Sigmoid colon (tissue), 4 donors: ENCODE measurements around the gene ST7L.

Experiments
- EP300 ChIP-seq, 4 donors: sonication (generic); formaldehyde crosslinking; IDR thresholded peaks; one replicate each; pipeline ENCODE4 v1.6.1; 2017; ENCODE audit warnings: antibody characterized with exemption in 4 of 4
- POLR2A ChIP-seq, 2 donors: fragments of 450-650 bp; IDR thresholded peaks; one replicate each; pipeline ENCODE4 v1.6.1; 2016; ENCODE audit warnings: antibody characterized with exemption in 2 of 2, mild to moderate bottlenecking in 2 of 2, moderate library complexity in 2 of 2
- POLR2AphosphoS5 ChIP-seq, 4 donors: sonication (generic); formaldehyde crosslinking; IDR thresholded peaks; one replicate each; pipeline ENCODE4 v1.6.1; 2017; ENCODE audit warnings: antibody characterized with exemption in 4 of 4
- TF ChIP-seq, protein P1 (sequence below), 4 experiments: fragments of 450-650 bp in 3 of 4; fragments of 200-600 bp in 1 of 4; IDR thresholded peaks; one replicate each; pipeline ENCODE4 v1.5.1; 2016 to 2019; ENCODE audit warnings: antibody characterized with exemption in 4 of 4, mild to moderate bottlenecking in 3 of 4, moderate library complexity in 2 of 4

DNA sequence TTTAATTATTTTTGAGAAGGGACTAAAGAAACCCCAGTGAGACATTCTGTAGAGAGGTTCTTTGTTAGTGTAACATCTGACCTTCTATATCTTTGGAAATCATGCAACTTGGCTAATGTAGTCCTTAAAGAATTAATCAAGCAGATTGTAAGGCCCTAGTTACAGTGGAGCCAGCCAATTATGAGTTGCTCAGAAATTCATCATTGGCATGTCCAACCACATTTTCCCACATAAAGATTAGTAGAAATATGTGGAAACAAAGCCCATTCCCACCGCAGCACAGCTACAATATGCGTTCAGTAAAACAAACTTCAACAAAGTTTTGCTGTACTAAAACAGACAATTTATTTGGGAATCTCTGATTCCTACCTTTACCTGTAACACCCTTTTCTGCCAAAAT is 82.4 kb downstream of the ST7L start:
- no peak for TF ChIP-seq POLR2AphosphoS5 (IDR thresholded peaks at IDR 0.05)
- TF ChIP-seq, protein P1, sequence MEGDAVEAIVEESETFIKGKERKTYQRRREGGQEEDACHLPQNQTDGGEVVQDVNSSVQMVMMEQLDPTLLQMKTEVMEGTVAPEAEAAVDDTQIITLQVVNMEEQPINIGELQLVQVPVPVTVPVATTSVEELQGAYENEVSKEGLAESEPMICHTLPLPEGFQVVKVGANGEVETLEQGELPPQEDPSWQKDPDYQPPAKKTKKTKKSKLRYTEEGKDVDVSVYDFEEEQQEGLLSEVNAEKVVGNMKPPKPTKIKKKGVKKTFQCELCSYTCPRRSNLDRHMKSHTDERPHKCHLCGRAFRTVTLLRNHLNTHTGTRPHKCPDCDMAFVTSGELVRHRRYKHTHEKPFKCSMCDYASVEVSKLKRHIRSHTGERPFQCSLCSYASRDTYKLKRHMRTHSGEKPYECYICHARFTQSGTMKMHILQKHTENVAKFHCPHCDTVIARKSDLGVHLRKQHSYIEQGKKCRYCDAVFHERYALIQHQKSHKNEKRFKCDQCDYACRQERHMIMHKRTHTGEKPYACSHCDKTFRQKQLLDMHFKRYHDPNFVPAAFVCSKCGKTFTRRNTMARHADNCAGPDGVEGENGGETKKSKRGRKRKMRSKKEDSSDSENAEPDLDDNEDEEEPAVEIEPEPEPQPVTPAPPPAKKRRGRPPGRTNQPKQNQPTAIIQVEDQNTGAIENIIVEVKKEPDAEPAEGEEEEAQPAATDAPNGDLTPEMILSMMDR (IDR thresholded peaks at IDR 0.05) = no peak
- no peak for TF ChIP-seq POLR2A (IDR thresholded peaks at IDR 0.05)
- no peak for TF ChIP-seq EP300 (IDR thresholded peaks at IDR 0.05)
